ENCODE data around the gene LAMC2. TPM values are rescaled to one million over a fixed set of nuclear protein-coding genes. Genes with fewer than 3 reads are reported as not detected.

LAMC2 gene
- total RNA-seq, 2 experiments from 2014 or later = 0.38 TPM; not detected in 1

- BruUV-seq (replicated peaks) = no TSS peak
- Histone ChIP-seq H3K4me1 (ENCODE audit: insufficient read depth, low read length, poor library complexity, severe bottlenecking) (no peaks in the 10 kb centered on the region), H3K79me2 (ENCODE audit: insufficient read depth, low read depth, low read length) (no peaks in the 10 kb centered on the region), H3K9me3 (ENCODE audit: low read length) (no peaks in the 10 kb centered on the region), H3K36me3 (ENCODE audit: insufficient read depth, low read length) (no peaks in the 10 kb centered on the region), H3K4me2 (ENCODE audit: low read length) (no peak overlapping the region), H3K9me2 (ENCODE audit: insufficient read depth, low read length) (no peaks in the 10 kb centered on the region), H2AFZ (ENCODE audit: low read length) (no peak overlapping the region), H3K27ac (ENCODE audit: low read depth, low read length, poor library complexity, severe bottlenecking) (no peak overlapping the region), H3K4me3 (ENCODE audit: low read depth, low read length, poor library complexity, severe bottlenecking) (no peak overlapping the region), H4K20me1 (ENCODE audit: insufficient read depth, low read length) (no peaks in the 10 kb centered on the region)
- CTCF ChIA-PET (ENCODE audit: unreplicated experiment) = no interaction called here
- POLR2A ChIA-PET = interaction anchor here (0.9 kb wide), 1 partner anchor 9 kb away, joined by 3 read pairs; no protein-coding TSS in a partner anchor
- TF ChIP-seq CTCF (conservative IDR thresholded peaks at IDR 0.05; ENCODE audit: low read length) (no peak), EZH2phosphoT487 (IDR thresholded peaks at IDR 0.05; ENCODE audit: borderline replicate concordance, low read depth, low read length) (no peak)
- intact Hi-C loops (cut with micrococcal nuclease; ENCODE audit: unreplicated experiment) = no loop called here
- DNase-seq (ENCODE audit: low spot score) = no peak
These were observed 19.2 kb downstream of the LAMC2 start for GRCh38 chr1:183205196-183205781.

GRCh38 chr1:183206538-183207122, 20.6 kb downstream of the LAMC2 start:
- Histone ChIP-seq H3K27ac (ENCODE audit: low read depth, low read length, poor library complexity, severe bottlenecking) (no peak overlapping the region), H3K79me2 (ENCODE audit: insufficient read depth, low read depth, low read length) (no peaks in the 10 kb centered on the region), H3K4me3 (ENCODE audit: low read depth, low read length, poor library complexity, severe bottlenecking) (no peak overlapping the region), H3K9me3 (ENCODE audit: low read length) (no peaks in the 10 kb centered on the region), H3K36me3 (ENCODE audit: insufficient read depth, low read length) (no peaks in the 10 kb centered on the region), H3K4me2 (ENCODE audit: low read length) (no peak overlapping the region), H4K20me1 (ENCODE audit: insufficient read depth, low read length) (no peaks in the 10 kb centered on the region), H2AFZ (ENCODE audit: low read length) (no peak overlapping the region), H3K4me1 (ENCODE audit: insufficient read depth, low read length, poor library complexity, severe bottlenecking) (no peaks in the 10 kb centered on the region), H3K9me2 (ENCODE audit: insufficient read depth, low read length) (no peaks in the 10 kb centered on the region)
- ChIA-PET CTCF (ENCODE audit: unreplicated experiment) (no interaction called here), POLR2A (no interaction called here)
- no peak for DNase-seq (ENCODE audit: low spot score)
- BruUV-seq (replicated peaks) = no TSS peak
- TF ChIP-seq EZH2phosphoT487 (IDR thresholded peaks at IDR 0.05; ENCODE audit: borderline replicate concordance, low read depth, low read length) = no peak
- TF ChIP-seq CTCF (conservative IDR thresholded peaks at IDR 0.05; ENCODE audit: low read length) = no peak
- intact Hi-C loops (cut with micrococcal nuclease; ENCODE audit: unreplicated experiment) = no loop called here

- H3K4me3 ChIP-seq (ENCODE audit: low read depth, low read length, poor library complexity, severe bottlenecking) = no peak overlapping the region
- H3K4me2 ChIP-seq (ENCODE audit: low read length) = no peak overlapping the region
- no peaks in the 10 kb centered on the region for H3K79me2 ChIP-seq (ENCODE audit: insufficient read depth, low read depth, low read length)
- no peaks in the 10 kb centered on the region for H3K4me1 ChIP-seq (ENCODE audit: insufficient read depth, low read length, poor library complexity, severe bottlenecking)
- H2AFZ ChIP-seq (ENCODE audit: low read length) = no peak overlapping the region
- H3K27ac ChIP-seq (ENCODE audit: low read depth, low read length, poor library complexity, severe bottlenecking) = no peak overlapping the region
- no peaks in the 10 kb centered on the region for H3K9me2 ChIP-seq (ENCODE audit: insufficient read depth, low read length)
- ChIA-PET CTCF (ENCODE audit: unreplicated experiment) (no interaction called here), POLR2A (no interaction called here)
- no TSS peak for BruUV-seq (replicated peaks)
- no peaks in the 10 kb centered on the region for H3K36me3 ChIP-seq (ENCODE audit: insufficient read depth, low read length)
- intact Hi-C loops (cut with micrococcal nuclease; ENCODE audit: unreplicated experiment) = no loop called here
- H3K9me3 ChIP-seq (ENCODE audit: low read length) = no peaks in the 10 kb centered on the region
- no peaks in the 10 kb centered on the region for H4K20me1 ChIP-seq (ENCODE audit: insufficient read depth, low read length)
- no peak for DNase-seq (ENCODE audit: low spot score)
- TF ChIP-seq EZH2phosphoT487 (IDR thresholded peaks at IDR 0.05; ENCODE audit: borderline replicate concordance, low read depth, low read length) = no peak
- TF ChIP-seq CTCF (conservative IDR thresholded peaks at IDR 0.05; ENCODE audit: low read length) = no peak
These were observed 23.6 kb downstream of the LAMC2 start for GRCh38 chr1:183209533-183210158.
